ENCODE data around the gene DGKI.

DGKI gene

DNA sequence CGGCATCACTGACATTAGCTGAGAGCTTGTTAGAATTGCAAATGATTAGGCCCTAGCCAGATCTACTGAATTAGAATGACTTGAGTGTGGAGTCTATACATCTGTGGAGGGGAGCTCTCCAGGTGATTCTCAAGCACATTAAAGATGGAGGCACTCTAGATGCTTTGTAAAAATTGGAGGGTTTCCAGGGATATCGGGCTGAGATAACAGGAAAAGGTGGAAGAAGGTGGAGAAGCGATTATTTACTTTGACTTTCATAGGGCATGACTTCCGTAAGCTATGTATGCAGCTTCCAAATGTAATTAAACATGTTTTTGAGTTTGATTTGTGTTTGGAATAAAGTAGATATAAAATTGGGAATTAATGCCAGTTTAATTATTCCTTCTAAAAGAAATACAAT lies 268.2 kb downstream of the DGKI start:
- H3K4me1 ChIP-seq (ENCODE audit: insufficient read depth, low read length), result peaks cover 11% of the 10 kb centered on the region
- H3K27ac ChIP-seq (ENCODE audit: low read depth, low read length), result no peak overlapping the region
- no peak overlapping the region for H3K9ac ChIP-seq (ENCODE audit: low read length)
- H3K27me3 ChIP-seq (ENCODE audit: control insufficient read depth in 1 of 2, insufficient read depth in 2 of 2, low read length in 2 of 2), result no peaks in the 10 kb centered on the region
- H3K9me3 ChIP-seq (ENCODE audit: low read length), result no peaks in the 10 kb centered on the region
- H3K36me3 ChIP-seq (ENCODE audit: insufficient read depth, low read length), result no peaks in the 10 kb centered on the region
- no peak overlapping the region for H3K4me3 ChIP-seq (ENCODE audit: low read depth in 1 of 2, low read length in 2 of 2)

DNA sequence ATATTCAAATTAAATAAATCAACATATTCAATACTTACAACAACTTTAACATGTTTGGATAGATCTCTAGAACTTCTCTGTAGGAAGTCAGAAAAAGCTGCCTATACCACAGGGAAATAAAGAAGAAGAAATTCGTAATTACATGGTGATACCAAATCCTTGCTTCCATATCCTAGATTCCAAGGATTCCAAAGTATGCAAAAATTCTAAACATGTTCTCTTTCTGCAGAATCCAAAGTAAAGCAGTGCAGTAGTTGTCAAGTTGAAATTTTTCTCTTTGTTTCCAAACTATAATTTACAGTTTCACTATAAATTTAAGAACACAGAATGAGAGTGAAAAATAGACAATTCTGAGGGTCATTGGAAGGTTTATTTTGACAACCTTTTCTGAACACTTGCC lies 269.6 kb downstream of the DGKI start:
- Histone ChIP-seq H3K4me1 (ENCODE audit: insufficient read depth, low read length) (no peaks in the 10 kb centered on the region), H3K27me3 (ENCODE audit: control insufficient read depth in 1 of 2, insufficient read depth in 2 of 2, low read length in 2 of 2) (no peaks in the 10 kb centered on the region), H3K9ac (ENCODE audit: low read length) (no peak overlapping the region), H3K27ac (ENCODE audit: low read depth, low read length) (no peak overlapping the region), H3K4me3 (ENCODE audit: low read depth in 1 of 2, low read length in 2 of 2) (no peak overlapping the region), H3K36me3 (ENCODE audit: insufficient read depth, low read length) (no peaks in the 10 kb centered on the region), H3K9me3 (ENCODE audit: low read length) (no peaks in the 10 kb centered on the region)

DNA sequence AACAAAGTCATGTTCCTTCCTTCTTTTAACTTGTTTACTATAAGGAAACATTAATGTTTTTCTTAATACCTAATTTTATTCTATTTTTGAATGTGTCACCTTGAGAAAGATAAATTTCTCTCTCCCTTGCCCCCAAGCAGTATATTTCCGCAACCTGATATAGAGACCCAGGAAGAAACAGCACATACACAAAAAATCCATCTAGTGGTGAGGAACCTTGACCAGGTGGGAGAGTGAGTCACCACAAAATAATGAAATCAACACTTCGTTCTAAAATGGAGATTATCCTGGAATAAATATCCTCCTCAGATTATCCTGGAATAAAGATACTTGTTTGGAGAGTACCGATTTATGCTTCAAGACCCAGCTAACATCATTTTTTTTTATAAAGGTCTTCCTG lies 270.3 kb downstream of the DGKI start:
- Histone ChIP-seq H3K27ac (ENCODE audit: low read depth, low read length) (no peak overlapping the region), H3K36me3 (ENCODE audit: insufficient read depth, low read length) (no peaks in the 10 kb centered on the region), H3K9ac (ENCODE audit: low read length) (no peak overlapping the region), H3K27me3 (ENCODE audit: control insufficient read depth in 1 of 2, insufficient read depth in 2 of 2, low read length in 2 of 2) (no peaks in the 10 kb centered on the region), H3K4me3 (ENCODE audit: low read depth in 1 of 2, low read length in 2 of 2) (no peak overlapping the region), H3K4me1 (ENCODE audit: insufficient read depth, low read length) (no peaks in the 10 kb centered on the region), H3K9me3 (ENCODE audit: low read length) (no peaks in the 10 kb centered on the region)

DNA sequence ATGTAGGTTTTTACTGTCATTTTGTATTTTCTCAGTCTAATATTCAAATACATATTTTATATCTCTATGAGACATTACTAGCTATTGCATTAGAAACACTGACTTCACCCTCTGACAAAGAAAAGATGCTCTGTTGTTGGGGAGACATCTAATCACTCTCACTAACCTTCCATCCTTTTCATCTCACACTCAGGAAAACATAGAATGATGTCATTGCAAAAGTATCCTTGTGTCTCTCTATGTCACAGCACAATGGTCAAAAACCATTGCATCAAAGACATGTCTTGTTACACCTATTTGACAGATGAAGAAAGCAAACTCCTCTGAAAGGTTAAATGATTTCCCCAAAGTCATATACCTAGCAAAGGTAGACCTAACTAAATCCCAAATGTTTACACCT lies 272.0 kb downstream of the DGKI start:
- H3K36me3 ChIP-seq (ENCODE audit: insufficient read depth, low read length), result no peaks in the 10 kb centered on the region
- no peaks in the 10 kb centered on the region for H3K27me3 ChIP-seq (ENCODE audit: control insufficient read depth in 1 of 2, insufficient read depth in 2 of 2, low read length in 2 of 2)
- no peaks in the 10 kb centered on the region for H3K9me3 ChIP-seq (ENCODE audit: low read length)
- H3K4me1 ChIP-seq (ENCODE audit: insufficient read depth, low read length), result no peaks in the 10 kb centered on the region
- H3K9ac ChIP-seq (ENCODE audit: low read length), result no peak overlapping the region
- no peak overlapping the region for H3K4me3 ChIP-seq (ENCODE audit: low read depth in 1 of 2, low read length in 2 of 2)
- H3K27ac ChIP-seq (ENCODE audit: low read depth, low read length), result no peak overlapping the region

DNA sequence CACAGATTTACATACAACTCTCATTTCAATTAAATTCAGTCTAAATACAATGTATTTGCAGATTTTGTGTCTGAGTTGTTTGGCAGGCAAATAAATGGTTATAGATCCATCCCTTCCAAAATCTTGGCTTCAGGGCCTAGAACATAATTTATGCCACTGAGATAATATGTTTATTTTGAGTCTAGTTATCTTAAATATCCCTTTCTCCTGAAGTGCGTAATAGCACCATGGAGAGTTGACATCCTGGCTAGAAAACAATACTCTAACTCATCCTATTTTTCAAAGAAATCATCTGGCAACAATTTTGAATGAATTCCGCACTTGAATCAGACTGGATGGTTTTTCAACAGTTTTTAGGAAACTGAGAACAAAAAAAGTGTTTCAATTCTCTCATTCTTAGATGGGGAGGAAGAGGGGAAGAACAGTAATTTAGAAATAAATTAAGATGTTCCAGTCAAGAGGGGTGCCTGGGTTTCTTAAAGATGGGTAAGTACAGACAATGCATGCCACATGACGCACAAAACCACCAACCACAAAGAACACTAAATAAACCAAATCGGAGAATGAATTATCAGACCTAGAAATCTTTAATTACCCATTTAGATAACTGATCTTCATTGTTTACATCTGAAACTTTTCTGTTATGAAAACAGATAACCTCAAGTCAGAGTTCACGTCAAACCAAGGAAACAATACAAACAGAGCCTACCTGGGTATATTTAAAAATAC lies 274.6 kb downstream of the DGKI start:
- no peaks in the 10 kb centered on the region for H3K4me1 ChIP-seq (ENCODE audit: insufficient read depth, low read length)
- no peak overlapping the region for H3K9ac ChIP-seq (ENCODE audit: low read length)
- no peak overlapping the region for H3K4me3 ChIP-seq (ENCODE audit: low read depth in 1 of 2, low read length in 2 of 2)
- no peaks in the 10 kb centered on the region for H3K9me3 ChIP-seq (ENCODE audit: low read length)
- H3K27me3 ChIP-seq (ENCODE audit: control insufficient read depth in 1 of 2, insufficient read depth in 2 of 2, low read length in 2 of 2), result no peaks in the 10 kb centered on the region
- no peak overlapping the region for H3K27ac ChIP-seq (ENCODE audit: low read depth, low read length)
- no peaks in the 10 kb centered on the region for H3K36me3 ChIP-seq (ENCODE audit: insufficient read depth, low read length)

DNA sequence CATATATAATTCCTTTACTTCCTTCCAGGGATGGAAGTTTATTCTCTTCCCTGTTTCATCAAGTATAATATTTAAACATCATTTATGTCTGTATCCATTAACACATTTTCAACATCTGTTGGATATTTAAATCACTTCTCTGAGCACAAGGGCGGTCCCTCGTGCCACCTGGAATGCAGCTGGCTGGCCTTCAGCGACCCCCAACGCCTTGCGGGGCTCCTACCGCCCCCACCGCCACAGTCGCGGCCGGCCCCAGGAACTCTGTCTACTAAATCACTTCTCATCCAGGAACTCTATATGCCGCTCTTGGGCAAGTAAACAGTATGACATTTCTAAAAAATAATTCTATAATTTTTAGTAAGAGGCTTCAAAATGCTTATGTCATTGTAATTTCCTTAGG lies 282.1 kb downstream of the DGKI start:
- H3K9me3 ChIP-seq (ENCODE audit: low read length), result no peaks in the 10 kb centered on the region
- no peaks in the 10 kb centered on the region for H3K4me1 ChIP-seq (ENCODE audit: insufficient read depth, low read length)
- H3K27ac ChIP-seq (ENCODE audit: low read depth, low read length), result no peak overlapping the region
- H3K9ac ChIP-seq (ENCODE audit: low read length), result no peak overlapping the region
- H3K4me3 ChIP-seq (ENCODE audit: low read depth in 1 of 2, low read length in 2 of 2), result no peak overlapping the region
- H3K36me3 ChIP-seq (ENCODE audit: insufficient read depth, low read length), result no peaks in the 10 kb centered on the region
- no peaks in the 10 kb centered on the region for H3K27me3 ChIP-seq (ENCODE audit: control insufficient read depth in 1 of 2, insufficient read depth in 2 of 2, low read length in 2 of 2)

DNA sequence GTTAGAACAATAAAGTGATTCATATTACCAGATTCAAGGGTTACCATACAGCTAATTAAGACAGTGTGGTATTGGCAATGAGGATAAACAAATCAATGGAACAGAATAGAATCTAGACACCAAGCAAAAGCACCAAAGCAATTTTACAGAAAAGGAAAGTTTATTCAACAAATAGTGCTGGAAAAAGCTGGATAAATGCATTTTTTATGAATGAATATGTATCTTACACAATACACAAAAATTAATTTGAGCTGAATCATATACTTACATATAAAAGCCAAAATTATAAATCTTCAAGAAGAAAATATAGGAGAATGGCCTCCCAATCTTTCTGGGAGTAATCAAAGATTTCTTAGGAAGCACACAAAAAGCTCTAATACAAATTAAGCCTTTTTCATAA lies 282.8 kb downstream of the DGKI start:
- Histone ChIP-seq H3K4me3 (ENCODE audit: low read depth in 1 of 2, low read length in 2 of 2) (no peak overlapping the region), H3K36me3 (ENCODE audit: insufficient read depth, low read length) (no peaks in the 10 kb centered on the region), H3K9ac (ENCODE audit: low read length) (no peak overlapping the region), H3K9me3 (ENCODE audit: low read length) (no peaks in the 10 kb centered on the region), H3K27ac (ENCODE audit: low read depth, low read length) (no peak overlapping the region), H3K27me3 (ENCODE audit: control insufficient read depth in 1 of 2, insufficient read depth in 2 of 2, low read length in 2 of 2) (no peaks in the 10 kb centered on the region), H3K4me1 (ENCODE audit: insufficient read depth, low read length) (no peaks in the 10 kb centered on the region)

DNA sequence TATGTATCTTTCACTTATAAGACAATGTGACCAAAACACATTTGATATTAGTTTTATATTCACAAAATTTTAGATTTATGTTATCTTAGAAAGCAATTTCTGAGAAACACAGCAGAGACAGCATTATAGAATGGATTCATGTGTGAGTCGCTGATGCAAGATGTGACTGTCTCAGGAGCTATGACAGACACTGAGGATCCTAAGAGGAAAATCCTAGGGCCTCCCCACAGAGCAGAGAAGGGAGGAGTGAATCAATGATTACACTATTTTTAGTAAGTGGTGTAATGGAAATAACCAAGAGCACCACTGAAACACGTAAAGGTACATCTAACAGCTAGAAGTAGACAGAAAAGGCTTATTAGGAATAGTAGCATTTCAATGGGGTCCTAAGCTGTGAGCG lies 299.3 kb downstream of the DGKI start:
- Histone ChIP-seq H3K27ac (ENCODE audit: low read depth, low read length) (no peak overlapping the region), H3K9ac (ENCODE audit: low read length) (no peak overlapping the region), H3K36me3 (ENCODE audit: insufficient read depth, low read length) (no peaks in the 10 kb centered on the region), H3K4me1 (ENCODE audit: insufficient read depth, low read length) (no peaks in the 10 kb centered on the region), H3K4me3 (ENCODE audit: low read depth in 1 of 2, low read length in 2 of 2) (no peak overlapping the region), H3K27me3 (ENCODE audit: control insufficient read depth in 1 of 2, insufficient read depth in 2 of 2, low read length in 2 of 2) (no peaks in the 10 kb centered on the region), H3K9me3 (ENCODE audit: low read length) (no peaks in the 10 kb centered on the region)

DNA sequence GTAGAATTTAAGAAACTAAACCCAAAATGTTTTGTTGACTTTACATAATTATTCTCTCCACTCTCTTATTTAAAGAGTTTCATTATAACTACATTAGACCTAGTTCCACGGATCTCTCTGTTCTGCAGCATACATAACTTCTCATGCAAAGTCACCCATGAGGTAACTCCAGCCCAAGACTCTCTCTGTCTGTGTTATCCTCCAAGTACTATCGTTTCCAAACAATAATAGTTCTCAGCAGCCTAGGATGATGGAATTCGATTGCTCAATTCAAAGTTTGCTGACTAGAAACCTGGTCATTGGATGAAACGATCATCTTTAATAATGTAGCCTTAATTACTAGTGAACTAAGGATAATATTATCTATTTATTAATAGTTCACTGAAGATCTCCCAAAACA lies 300.1 kb downstream of the DGKI start:
- no peaks in the 10 kb centered on the region for H3K27me3 ChIP-seq (ENCODE audit: control insufficient read depth in 1 of 2, insufficient read depth in 2 of 2, low read length in 2 of 2)
- H3K36me3 ChIP-seq (ENCODE audit: insufficient read depth, low read length), result no peaks in the 10 kb centered on the region

DNA sequence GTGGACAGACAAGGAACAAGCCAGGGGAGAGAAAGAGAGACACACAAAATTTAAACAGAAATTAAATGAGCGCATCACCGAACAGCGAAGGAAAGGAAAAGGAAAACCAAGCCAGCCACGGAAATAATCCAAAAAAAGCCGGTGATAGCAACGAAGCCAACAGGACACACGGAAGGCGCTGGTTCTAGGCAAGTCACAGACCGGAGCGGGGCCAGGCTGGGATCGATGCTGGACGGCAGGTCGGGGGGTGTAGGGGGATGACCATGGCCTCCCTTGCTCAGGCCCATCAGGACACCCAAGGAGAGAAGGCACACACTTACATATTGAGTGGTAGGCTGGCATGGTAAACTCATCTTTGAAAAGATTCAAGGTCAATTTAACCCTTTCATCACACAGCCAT lies 300.8 kb downstream of the DGKI start:
- Histone ChIP-seq H3K27me3 (ENCODE audit: control insufficient read depth in 1 of 2, insufficient read depth in 2 of 2, low read length in 2 of 2) (no peaks in the 10 kb centered on the region), H3K36me3 (ENCODE audit: insufficient read depth, low read length) (no peaks in the 10 kb centered on the region), H3K9me3 (ENCODE audit: low read length) (no peaks in the 10 kb centered on the region), H3K9ac (ENCODE audit: low read length) (no peak overlapping the region), H3K4me3 (ENCODE audit: low read depth in 1 of 2, low read length in 2 of 2) (no peak overlapping the region), H3K27ac (ENCODE audit: low read depth, low read length) (no peak overlapping the region), H3K4me1 (ENCODE audit: insufficient read depth, low read length) (no peaks in the 10 kb centered on the region)

More for the DNA sequence above, 300.1 kb downstream of the DGKI start:
- Histone ChIP-seq H3K9me3 (ENCODE audit: low read length) (no peaks in the 10 kb centered on the region), H3K27ac (ENCODE audit: low read depth, low read length) (no peak overlapping the region), H3K4me3 (ENCODE audit: low read depth in 1 of 2, low read length in 2 of 2) (no peak overlapping the region), H3K4me1 (ENCODE audit: insufficient read depth, low read length) (no peaks in the 10 kb centered on the region), H3K9ac (ENCODE audit: low read length) (no peak overlapping the region)

DNA sequence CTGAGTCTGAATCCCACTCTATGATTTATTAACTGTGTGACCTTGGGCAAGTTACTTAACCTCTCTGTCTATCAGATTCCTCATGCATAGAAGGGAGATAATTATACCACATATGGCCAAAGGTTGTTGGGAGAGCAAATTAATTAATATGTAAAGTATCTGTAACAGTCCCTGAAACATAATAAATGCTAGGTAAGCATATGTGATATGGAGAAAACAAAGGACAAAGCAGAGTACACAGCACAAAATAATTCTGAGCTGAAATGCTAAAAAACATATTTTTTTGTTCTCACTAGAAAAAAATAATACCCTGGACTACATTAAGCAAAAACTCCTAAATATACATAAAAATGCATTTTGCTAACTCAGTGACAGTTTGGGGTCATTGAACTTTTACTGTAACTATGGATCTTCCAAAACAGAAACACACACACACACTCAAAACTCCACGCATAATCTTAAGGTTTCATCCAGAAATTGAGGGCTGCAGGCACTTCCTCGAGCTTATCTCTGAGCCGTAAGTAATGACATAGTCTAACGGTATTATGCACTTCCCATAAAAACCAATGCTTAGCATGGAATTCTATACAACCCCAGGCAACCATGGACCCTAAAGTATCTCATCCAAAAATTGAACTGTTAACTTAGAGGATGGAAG lies 301.6 kb downstream of the DGKI start:
- no peaks in the 10 kb centered on the region for H3K36me3 ChIP-seq (ENCODE audit: insufficient read depth, low read length)
- no peaks in the 10 kb centered on the region for H3K9me3 ChIP-seq (ENCODE audit: low read length)
- H3K9ac ChIP-seq (ENCODE audit: low read length), result no peak overlapping the region
- H3K4me3 ChIP-seq (ENCODE audit: low read depth in 1 of 2, low read length in 2 of 2), result no peak overlapping the region
- H3K27ac ChIP-seq (ENCODE audit: low read depth, low read length), result no peak overlapping the region
- no peaks in the 10 kb centered on the region for H3K4me1 ChIP-seq (ENCODE audit: insufficient read depth, low read length)
- no peaks in the 10 kb centered on the region for H3K27me3 ChIP-seq (ENCODE audit: control insufficient read depth in 1 of 2, insufficient read depth in 2 of 2, low read length in 2 of 2)

DNA sequence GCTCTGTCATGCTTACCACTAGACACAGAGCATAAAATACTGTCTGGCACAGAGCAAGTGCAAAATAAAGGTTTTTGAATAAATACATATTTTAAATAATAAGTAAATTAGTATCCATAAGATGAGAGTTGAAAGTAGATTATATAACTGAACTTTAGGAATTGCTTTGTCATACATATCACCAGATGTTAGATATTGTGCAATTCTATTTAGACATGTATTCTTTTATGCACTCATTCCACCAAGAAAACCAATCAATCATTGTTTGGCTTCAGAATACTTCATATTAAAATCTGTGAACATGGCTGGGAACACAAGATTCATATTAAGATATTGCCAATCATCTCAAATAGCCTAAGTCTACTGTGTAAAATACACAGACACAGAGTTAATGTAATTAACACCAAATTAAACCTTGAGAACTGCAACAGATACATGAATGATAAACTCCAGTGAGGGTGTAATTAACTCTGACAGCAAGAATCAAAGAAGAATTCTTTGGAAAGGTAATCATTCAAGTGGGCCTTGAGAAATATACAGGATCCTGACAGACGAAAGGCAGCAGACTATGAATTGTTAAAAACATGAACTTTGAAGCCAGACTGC lies 302.2 kb downstream of the DGKI start:
- no peaks in the 10 kb centered on the region for H3K4me1 ChIP-seq (ENCODE audit: insufficient read depth, low read length)
- no peak overlapping the region for H3K4me3 ChIP-seq (ENCODE audit: low read depth in 1 of 2, low read length in 2 of 2)
- H3K27ac ChIP-seq (ENCODE audit: low read depth, low read length), result no peak overlapping the region
- no peaks in the 10 kb centered on the region for H3K27me3 ChIP-seq (ENCODE audit: control insufficient read depth in 1 of 2, insufficient read depth in 2 of 2, low read length in 2 of 2)
- H3K9ac ChIP-seq (ENCODE audit: low read length), result no peak overlapping the region
- no peaks in the 10 kb centered on the region for H3K9me3 ChIP-seq (ENCODE audit: low read length)
- H3K36me3 ChIP-seq (ENCODE audit: insufficient read depth, low read length), result no peaks in the 10 kb centered on the region
